Neutrophil (primary cell): ENCODE results near the gene ULK3.

Experiments used
- H3K27ac ChIP-seq: fragments of 200-600 bp; sonication (generic); 2 replicates; pipeline ENCODE4 v1.5.1; 2016; ENCODE audit warnings: mild to moderate bottlenecking, moderate library complexity
- H3K27me3 ChIP-seq: fragments of 200-600 bp; sonication (generic); 2 replicates; pipeline ENCODE4 v1.6.0; 2016; ENCODE audit warnings: mild to moderate bottlenecking
- H3K36me3 ChIP-seq: fragments of 200-600 bp; sonication (generic); 2 replicates; pipeline ENCODE4 v1.5.1; 2017
- H3K4me1 ChIP-seq, 2 experiments: fragments of 200-600 bp in 1 of 2; sonication (generic) in 1 of 2; 1 replicate in 1 of 2; 2 replicates in 1 of 2; pipeline versions ENCODE4 v1.5.1 to v1.6.1; 2013 to 2016; ENCODE audit warnings: low read depth in 1 of 2, low read length in 1 of 2, mild to moderate bottlenecking in 1 of 2, moderate library complexity in 1 of 2; ENCODE audit not compliant: control insufficient read depth in 1 of 2, insufficient read depth in 1 of 2
- H3K4me3 ChIP-seq, 2 experiments: fragments of 200-600 bp in 1 of 2; sonication (generic) in 1 of 2; 1 replicate in 1 of 2; 2 replicates in 1 of 2; pipeline ENCODE4 v1.5.1; 2013 to 2016; ENCODE audit warnings: low read depth in 1 of 2, low read length in 1 of 2, mild to moderate bottlenecking in 1 of 2, moderate library complexity in 1 of 2
- H3K9me3 ChIP-seq: fragments of 200-600 bp; sonication (generic); 2 replicates; pipeline ENCODE4 v1.5.1; 2016
- CTCF ChIP-seq: fragments of 200-600 bp; sonication (generic); IDR thresholded peaks from 2 replicates; pipeline ENCODE4 v1.5.1; 2016; ENCODE audit warnings: antibody characterized with exemption

ULK3 gene

GRCh38 chr15:74869726-74870407 is 26.9 kb upstream of the ULK3 start:
- TF ChIP-seq CTCF = no peak
- H3K9me3 ChIP-seq = no peaks in the 10 kb centered on the region
- H3K36me3 ChIP-seq = no peaks in the 10 kb centered on the region
- H3K4me3 ChIP-seq = peak overlapping the region in 1 of 2 experiments; percentile 6
- no peaks in the 10 kb centered on the region for H3K27me3 ChIP-seq
- H3K27ac ChIP-seq = peak overlapping the region; percentile 90
- H3K4me1 ChIP-seq = peaks cover 72 to 77% of the 10 kb centered on the region in 2 experiments

DNA sequence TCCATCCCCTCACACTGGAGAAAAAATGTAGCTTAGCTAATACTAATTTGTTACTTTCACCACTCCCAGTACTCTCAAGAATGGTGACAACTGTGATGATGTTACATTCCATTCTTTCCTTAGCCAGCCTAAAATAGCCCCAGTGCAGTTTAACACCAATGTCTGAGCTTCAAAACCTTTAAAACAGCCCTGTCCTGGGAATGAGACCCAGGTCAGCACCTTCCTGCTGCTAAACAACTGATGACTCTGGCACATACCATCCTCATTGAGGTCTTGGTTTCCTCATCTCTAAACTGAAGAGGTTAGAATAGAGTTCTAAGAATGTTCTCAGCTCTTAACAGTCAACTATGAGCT is 26.4 kb upstream of the ULK3 start:
- Histone ChIP-seq H3K27ac (peak overlapping the region; percentile 90), H3K4me1 (peaks cover 72 to 77% of the 10 kb centered on the region in 2 experiments), H3K4me3 (no peak overlapping the region), H3K36me3 (peaks cover under 1% of the 10 kb centered on the region), H3K9me3 (no peaks in the 10 kb centered on the region), H3K27me3 (no peaks in the 10 kb centered on the region)
- TF ChIP-seq CTCF = no peak

DNA sequence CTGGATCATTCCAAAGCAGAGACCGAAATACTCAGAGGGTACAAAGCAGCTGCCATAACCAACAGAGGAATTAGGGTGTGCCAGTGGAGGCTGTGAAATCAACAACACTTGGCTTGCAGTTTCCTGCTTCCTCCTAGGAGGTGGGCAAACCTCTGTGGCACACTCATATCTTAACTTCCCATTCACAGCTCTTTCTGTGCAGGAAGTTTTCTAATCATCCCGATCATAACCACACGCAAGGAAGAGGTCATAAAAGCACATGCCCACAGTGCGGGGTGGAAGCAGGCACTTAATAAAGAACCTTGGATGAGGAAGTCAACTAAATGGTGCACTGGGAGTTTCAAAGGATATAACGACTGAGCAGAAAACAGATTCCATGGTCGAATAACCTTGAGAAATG is 25.1 kb upstream of the ULK3 start:
- Histone ChIP-seq H3K4me3 (peak overlapping the region; percentile 9 to 13), H3K27me3 (no peaks in the 10 kb centered on the region), H3K4me1 (peaks cover 64 to 68% of the 10 kb centered on the region in 2 experiments), H3K9me3 (no peaks in the 10 kb centered on the region), H3K27ac (peak overlapping the region; percentile 90), H3K36me3 (peaks cover 6% of the 10 kb centered on the region)
- no peak for TF ChIP-seq CTCF

DNA sequence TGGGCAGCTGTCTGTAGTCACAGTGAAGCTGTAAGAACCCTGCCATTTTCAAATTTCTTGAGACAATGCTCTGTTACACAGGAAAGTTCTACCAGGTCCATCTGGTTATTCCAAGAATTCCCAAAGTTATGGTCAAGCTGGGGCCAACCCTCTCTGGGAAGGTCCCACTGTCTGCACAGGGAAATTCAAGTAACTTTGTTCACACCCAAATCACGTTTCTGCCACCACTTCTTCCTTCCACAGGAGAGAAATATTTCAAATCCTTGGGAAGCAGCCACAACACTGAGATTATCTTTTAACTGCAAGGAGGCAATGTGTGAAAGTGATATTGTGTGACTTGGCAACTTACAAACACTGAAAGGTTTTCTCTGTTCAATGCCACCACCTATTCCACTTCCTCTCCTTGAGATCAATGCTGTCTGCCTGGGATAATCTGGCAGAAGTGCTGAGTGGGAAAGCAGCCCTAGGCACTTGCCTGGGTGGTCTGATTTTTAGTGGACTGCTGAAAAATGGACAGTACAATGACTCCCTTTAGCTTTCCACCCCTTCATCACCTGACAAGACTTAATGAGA is 24.6 kb upstream of the ULK3 start:
- Histone ChIP-seq H3K36me3 (peaks cover 6% of the 10 kb centered on the region), H3K4me3 (no peak overlapping the region), H3K27me3 (no peaks in the 10 kb centered on the region), H3K9me3 (no peaks in the 10 kb centered on the region), H3K27ac (peak overlapping the region; percentile 90), H3K4me1 (peaks cover 62 to 66% of the 10 kb centered on the region in 2 experiments)
- TF ChIP-seq CTCF = no peak

- Histone ChIP-seq H3K36me3 (peaks cover 11% of the 10 kb centered on the region), H3K27me3 (no peaks in the 10 kb centered on the region), H3K27ac (peak overlapping the region; percentile 33), H3K4me1 (peaks cover 49 to 51% of the 10 kb centered on the region in 2 experiments), H3K9me3 (no peaks in the 10 kb centered on the region), H3K4me3 (no peak overlapping the region)
- TF ChIP-seq CTCF = no peak
Observed at GRCh38 chr15:74866090-74866489, 23.1 kb upstream of the ULK3 start.
